Caki2 (cell line): ENCODE results near the gene COL5A1. TPM values are rescaled to one million over a fixed set of nuclear protein-coding genes. Genes with fewer than 3 reads are reported as not detected.
A peak's percentile ranks its signal among the peaks of the same experiment; 100 is the strongest.

ENCODE experiments used
- DNase-seq: peaks from one replicate; pipeline ENCODE4 v3.0.0-alpha.2; 2015; ENCODE audit warnings: low read depth
- in situ Hi-C: cut with HindIII; loops from 2 replicates; pipeline ENCODE4 v1.10.0; 2016; ENCODE audit warnings: low sequenced_read_pairs, low pct_unique_long_range_greater_than_20kb, mixed read lengths
- total RNA-seq: library from RNA; depleted of rRNA; stranded (reverse); fragments of >200 nt; shearing (Covaris generic); gene quantifications from 2 replicates; pipeline ENCODE4 v1.2.3, GENCODE V29; 2014; ENCODE audit warnings: low replicate concordance

COL5A1 gene
- total RNA-seq, 1 experiment from 2014 or later, result 21.3 TPM

GRCh38 chr9:134757216-134757975, 115.8 kb downstream of the COL5A1 start:
- in situ Hi-C loops, result no loop called here
- no peak for DNase-seq

- DNase-seq, result no peak
- in situ Hi-C loops, result no loop called here
Observed at GRCh38 chr9:134758949-134759607, 117.5 kb downstream of the COL5A1 start.

GRCh38 chr9:134759913-134760312, 118.3 kb downstream of the COL5A1 start:
- in situ Hi-C loops, result no loop called here

GRCh38 chr9:134760750-134761420, 119.3 kb downstream of the COL5A1 start:
- in situ Hi-C loops, result no loop called here

More at GRCh38 chr9:134759913-134760312, 118.3 kb downstream of the COL5A1 start:
- no peak for DNase-seq

GRCh38 chr9:134764473-134765269, 123.1 kb downstream of the COL5A1 start:
- in situ Hi-C loops, result no loop called here
- no peak for DNase-seq

More at GRCh38 chr9:134760750-134761420, 119.3 kb downstream of the COL5A1 start:
- no peak for DNase-seq

GRCh38 chr9:134765785-134766184, 124.2 kb downstream of the COL5A1 start:
- in situ Hi-C loops, result no loop called here
- DNase-seq, result no peak

- DNase-seq, result no peak
- in situ Hi-C loops, result no loop called here
Observed at GRCh38 chr9:134766587-134766986, 125.0 kb downstream of the COL5A1 start.

- in situ Hi-C loops, result no loop called here
- no peak for DNase-seq
Observed at GRCh38 chr9:134768332-134768708, 126.7 kb downstream of the COL5A1 start.

GRCh38 chr9:134768709-134769351, 127.2 kb downstream of the COL5A1 start:
- DNase-seq, result no peak
- in situ Hi-C loops, result no loop called here

- DNase-seq, result no peak
- in situ Hi-C loops, result no loop called here
Observed at GRCh38 chr9:134770972-134771971, 129.7 kb downstream of the COL5A1 start.

- in situ Hi-C loops, result no loop called here
Observed at GRCh38 chr9:134772331-134772730, 130.7 kb downstream of the COL5A1 start.

GRCh38 chr9:134773842-134774241, 132.2 kb downstream of the COL5A1 start:
- no peak for DNase-seq
- in situ Hi-C loops, result no loop called here

More at GRCh38 chr9:134772331-134772730, 130.7 kb downstream of the COL5A1 start:
- no peak for DNase-seq

GRCh38 chr9:134774410-134774809, 132.8 kb downstream of the COL5A1 start:
- DNase-seq, result no peak
- in situ Hi-C loops, result no loop called here

- DNase-seq, result peak; percentile 49
- in situ Hi-C loops, result no loop called here
Observed at GRCh38 chr9:134775081-134775951, 133.7 kb downstream of the COL5A1 start.

GRCh38 chr9:134776080-134776796, 134.6 kb downstream of the COL5A1 start:
- DNase-seq, result peak; percentile 19
- in situ Hi-C loops, result no loop called here
